ENCODE results near the gene LYAR.
"Not testable (repeated sequence)": the region's sequence is repeated elsewhere in the genome, so short reads cannot be mapped to it uniquely, and the experiment has no call there.

Gene LYAR

GRCh38 chr4:4259484-4260100 is 30.4 kb downstream of the LYAR start:
- peak; percentile 24 for DNase-seq

DNA sequence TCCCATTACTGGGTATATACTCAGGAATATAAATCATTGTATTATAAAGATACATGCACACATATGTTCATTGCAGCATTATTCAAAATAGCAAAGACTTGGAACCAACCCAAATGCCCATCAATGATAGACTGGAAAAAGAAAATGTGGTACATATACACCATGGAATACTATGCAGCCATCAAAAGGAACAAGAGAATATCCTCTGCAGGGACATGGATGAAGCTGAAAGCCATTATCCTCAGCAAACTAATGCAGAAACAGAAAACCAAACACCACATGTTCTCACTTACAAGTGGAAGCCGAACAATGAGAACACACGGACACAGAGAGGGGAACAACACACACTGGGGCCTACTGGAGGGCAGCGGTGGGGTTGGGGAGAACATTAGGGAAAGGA is 32.2 kb downstream of the LYAR start:
- DNase-seq, result not testable (repeated sequence)

GRCh38 chr4:4256799-4257198 is 33.2 kb downstream of the LYAR start:
- DNase-seq, result no peak

GRCh38 chr4:4254666-4255065 is 35.3 kb downstream of the LYAR start:
- no peak for DNase-seq

DNA sequence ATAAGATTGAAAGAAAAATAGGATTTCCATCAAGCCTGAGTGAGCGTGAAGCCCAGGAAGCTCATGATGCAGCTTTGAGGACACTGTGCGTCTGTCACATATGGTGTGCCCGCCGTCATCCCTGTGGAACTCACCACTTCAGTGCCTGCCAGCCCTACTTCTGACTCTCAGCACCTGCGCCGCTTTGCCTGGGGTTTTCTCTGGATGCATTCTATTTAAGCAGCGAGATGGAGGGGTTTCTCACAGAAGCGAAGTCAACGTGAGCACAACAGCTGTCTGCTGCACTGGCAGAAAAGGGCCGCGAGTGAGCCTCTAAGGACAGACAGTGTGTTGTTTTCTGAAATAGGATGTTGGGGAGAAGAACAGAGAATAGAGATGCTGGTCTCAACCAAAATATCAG is 35.8 kb downstream of the LYAR start:
- no peak for DNase-seq

DNA sequence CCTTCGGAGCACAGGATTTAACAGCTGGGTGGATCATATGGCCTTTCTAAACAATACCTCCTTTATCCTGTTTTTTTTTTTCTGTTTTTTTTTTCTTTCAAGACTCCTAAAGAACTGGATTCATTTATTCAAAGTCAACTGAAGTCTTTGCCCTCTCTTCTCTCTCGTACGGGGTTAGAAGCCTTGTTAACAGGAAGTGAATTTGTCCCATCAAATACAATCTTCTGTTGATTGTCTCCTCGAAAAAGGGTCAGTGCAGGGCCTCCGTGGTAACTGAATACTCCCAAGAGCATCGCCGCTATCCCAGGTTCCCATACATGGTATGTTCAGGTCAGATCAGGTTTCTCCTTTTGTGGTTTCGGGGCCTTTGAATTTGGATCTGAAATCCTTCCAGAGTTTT is 40.1 kb downstream of the LYAR start:
- DNase-seq, result no peak

GRCh38 chr4:4249342-4249741 is 40.6 kb downstream of the LYAR start:
- not testable (repeated sequence) for DNase-seq

GRCh38 chr4:4248885-4249203 is 41.1 kb downstream of the LYAR start:
- DNase-seq, result peak; percentile 49

DNA sequence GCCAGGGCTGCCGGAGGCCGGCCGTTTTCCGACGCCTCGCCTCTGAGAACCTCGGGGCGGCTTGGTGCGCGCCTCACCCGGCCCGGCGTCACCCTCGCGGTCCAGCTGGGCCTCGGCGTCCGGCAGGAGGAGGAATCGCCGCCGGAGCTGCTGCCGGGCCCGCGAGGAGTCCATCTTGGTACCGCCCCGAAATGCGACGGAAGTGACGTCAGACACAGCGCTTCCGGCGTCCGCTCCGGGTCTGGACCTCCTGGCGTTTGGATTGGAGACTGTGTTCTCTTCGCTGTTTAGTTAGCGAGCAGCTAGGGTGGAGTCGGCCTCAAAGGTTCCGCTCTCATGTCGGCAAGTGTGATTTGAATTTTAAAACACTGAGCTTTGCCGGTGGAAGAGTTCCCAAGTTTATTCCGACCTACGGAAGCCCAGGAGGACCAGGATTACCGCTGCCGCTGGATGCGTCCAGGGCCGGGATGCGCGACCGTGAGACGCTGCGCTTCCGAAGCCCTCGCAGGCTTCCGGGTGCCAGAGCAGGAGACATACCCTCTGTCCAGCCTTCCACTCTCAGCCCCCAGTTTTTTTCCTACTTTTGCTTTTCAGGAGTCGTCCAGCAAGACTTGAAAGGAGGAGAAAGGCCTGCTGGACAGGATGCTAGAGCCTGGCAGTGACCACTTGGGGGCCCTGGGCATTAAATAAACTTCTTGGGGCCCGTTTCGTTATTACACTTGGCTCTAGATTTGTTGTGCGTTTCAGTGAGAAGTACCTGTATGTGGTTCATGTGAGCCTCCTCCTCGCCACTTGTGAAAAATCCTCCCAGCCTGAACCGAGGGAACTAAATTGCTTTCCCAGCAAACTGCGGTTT is 41.7 kb downstream of the LYAR start, which contains the start of gene TMEM128:
TSS of gene TMEM128 (minus strand) at position 195 of the 856 bp plus-strand sequence. CDS start at position 174, 21 bp downstream.
- peak; percentile 99 for DNase-seq

DNA sequence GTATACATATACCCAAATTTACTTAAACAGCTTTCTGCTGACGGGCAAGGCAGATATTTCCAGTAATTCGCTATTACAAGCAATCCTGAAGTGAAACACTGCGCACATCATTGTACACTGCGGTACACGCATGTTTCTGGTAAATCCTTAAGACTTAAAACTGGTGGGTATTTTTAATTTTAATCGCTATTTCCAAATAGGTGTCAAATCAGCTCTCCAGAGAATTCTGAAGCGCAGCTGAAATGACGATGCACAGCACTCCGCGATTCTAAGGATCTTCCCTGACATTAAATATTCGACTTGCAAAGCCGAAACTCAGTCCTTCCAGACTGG is 42.3 kb downstream of the LYAR start:
- no peak for DNase-seq

- DNase-seq, result no peak
Observed at GRCh38 chr4:4245172-4245571, 44.8 kb downstream of the LYAR start.

- not testable (repeated sequence) for DNase-seq
Observed at GRCh38 chr4:4239551-4239950, 50.4 kb downstream of the LYAR start.

- DNase-seq, result no peak
Observed at GRCh38 chr4:4233610-4234009, 56.3 kb downstream of the LYAR start.

DNA sequence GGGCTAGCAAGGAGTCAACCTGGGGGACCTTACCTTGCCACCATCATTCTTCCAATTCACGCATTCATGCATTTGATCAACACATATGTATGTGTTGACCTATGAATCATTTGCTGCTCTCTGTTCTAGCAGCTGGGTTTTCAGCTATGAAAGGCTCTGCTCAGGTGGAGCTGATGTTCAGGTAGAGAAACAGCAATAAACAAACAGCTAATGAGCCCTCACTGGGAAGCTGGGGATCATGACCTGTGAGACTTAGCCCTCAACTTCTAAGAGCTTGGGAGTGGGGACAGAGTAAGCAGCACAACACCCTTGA is 61.6 kb downstream of the LYAR start:
- no peak for DNase-seq

- no peak for DNase-seq
Observed at GRCh38 chr4:4227510-4228355, 62.2 kb downstream of the LYAR start.

DNA sequence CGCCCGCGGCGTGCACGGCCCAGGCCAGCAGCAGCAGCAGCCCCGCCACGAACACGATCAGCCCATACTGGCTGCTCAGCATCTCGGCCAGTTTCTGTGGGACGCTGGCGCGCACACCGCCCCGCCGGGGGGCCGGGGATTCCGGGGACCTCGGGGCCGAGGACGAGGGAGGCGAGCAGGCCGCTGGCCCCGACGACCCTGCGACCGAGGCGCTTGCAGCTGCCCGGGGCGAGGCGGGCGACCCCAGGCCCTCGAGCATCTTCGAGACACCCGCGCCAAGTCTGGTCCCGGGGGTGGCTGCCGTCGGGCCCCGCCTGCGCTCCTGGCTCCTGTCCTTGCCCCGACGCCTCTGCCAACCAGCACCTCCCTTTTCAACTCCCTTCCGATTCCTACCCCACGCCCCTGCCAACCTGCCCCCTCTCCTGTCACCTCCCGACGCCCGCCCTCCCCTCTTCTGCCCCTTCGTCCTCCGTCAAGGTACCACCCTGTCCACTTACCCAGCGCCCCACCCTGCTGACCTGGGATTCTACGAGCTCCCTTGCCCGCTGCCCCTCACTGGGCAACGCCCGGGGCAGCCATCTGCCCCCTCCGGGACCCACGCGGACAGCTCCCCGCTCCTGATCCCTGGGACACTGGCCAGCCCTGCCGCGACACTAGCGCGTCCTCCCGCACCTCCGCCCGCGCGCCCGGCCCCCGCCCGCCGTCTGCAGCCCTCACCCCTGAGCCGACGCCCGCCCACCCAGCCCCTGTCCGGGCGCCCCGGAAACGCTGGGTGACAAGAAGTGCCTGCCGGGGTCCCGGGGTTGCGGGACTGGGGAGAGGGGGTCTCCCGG is 63.1 kb downstream of the LYAR start, which contains the start of gene OTOP1:
TSS of gene OTOP1 (minus strand) at position 324 of the 833 bp plus-strand sequence. CDS start at position 259, 65 bp downstream.
- DNase-seq, result no peak

DNA sequence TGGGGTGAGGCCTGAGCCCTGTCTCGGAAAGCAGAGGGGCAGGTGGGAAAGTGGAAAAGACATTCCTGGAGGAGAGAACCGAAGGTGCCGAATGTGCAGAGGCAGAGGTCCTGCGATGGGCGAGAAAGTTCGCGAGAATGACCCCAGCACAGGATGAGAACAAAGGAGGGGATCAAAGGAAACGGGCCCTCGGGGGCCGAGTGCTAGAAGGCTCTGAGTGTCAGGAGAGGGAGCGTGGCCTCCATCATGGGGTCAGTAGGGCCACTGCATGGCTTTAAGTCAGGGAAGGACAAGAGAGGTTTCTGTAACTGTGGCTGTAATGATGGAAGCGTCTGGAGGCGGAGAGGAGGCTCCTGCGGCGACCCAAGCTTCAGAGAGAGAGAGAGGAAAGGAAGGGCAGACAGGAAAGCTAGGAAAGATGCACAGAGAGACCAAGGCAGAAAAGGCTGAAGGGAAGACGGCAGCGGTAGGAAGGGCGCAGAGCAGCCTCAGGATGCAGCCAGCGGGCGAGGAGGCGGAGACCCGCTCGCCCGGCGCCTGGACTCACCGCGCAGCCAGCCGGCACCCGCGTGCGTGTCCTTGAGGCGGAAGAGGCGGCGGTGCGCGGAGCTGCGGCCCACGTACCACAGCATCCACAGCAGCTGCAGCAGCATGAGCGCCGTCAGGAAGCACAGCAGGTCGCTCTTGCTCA is 63.9 kb downstream of the LYAR start:
- DNase-seq, result no peak

Measured in DMS53 (cell line).